SKM-1 treated with dmso at 0.1 percent for 144 hours (cell line): Measurements from ENCODE around the gene FAM114A2.

Experiments
- DNase-seq: peaks from one replicate; lab custom pipeline; 2025; ENCODE audit not compliant: unreplicated experiment; lab: John Stamatoyannopoulos, UW

Gene FAM114A2

DNA sequence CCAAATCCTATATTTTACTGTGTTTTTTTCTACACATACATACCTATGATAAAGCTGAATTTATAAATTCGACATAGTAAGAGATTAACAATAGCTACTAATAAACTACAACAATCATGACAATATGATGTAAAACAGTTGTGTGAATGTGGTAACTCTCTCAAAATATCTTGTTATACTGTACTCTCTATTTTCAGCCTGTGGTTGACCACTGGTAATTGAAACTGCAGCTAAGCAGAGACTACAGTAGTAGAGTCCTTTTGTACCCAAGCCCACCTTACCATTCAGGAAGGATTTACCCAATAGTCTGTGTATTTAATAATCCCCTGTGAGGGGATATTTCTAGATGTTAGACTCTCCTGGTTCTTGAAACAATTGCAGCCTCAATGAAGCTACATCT lies 86.7 kb downstream of the FAM114A2 start:
- no peak for DNase-seq

DNA sequence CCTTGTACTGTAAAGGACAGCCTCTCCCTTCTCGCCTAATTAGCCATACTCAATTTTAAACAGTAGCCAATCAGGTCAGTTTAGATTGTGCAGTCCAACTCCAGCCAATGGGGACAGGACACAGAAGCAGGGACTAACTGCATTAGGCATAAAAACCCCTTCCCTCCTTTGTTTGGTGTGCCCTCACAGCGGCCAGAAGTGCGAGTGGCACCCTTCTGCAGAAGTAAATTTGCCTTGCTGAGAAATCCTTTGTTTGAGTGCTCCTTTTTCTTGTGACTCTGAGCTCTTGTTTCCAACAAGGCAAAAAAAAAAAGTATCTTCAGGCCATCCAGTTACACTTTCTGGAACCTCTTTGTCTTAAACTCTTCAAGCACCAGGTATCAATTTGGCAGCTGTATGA lies 97.4 kb downstream of the FAM114A2 start:
- DNase-seq = no peak
